HG03378 (cell line): Measurements from ENCODE around the gene SHE.
"Not testable (repeated sequence)": the region's sequence is repeated elsewhere in the genome, so short reads cannot be mapped to it uniquely, and the experiment has no call there.

ENCODE experiments used
- ATAC-seq: cut with Tn5 transposase; IDR thresholded peaks from one replicate; pipeline ENCODE4 v1.9.1; 2021; ENCODE audit warnings: mild to moderate bottlenecking, moderate library complexity; ENCODE audit not compliant: unreplicated experiment

The SHE gene

GRCh38 chr1:154502066-154502743 lies at the start of gene SHE, which contains the start of gene TDRD10:
Gene SHE, minus strand, starts transcription at chr1:154502412. Its CDS starts 386 bp downstream, at chr1:154502026.
Gene TDRD10, plus strand, starts transcription at chr1:154502219. Its CDS starts 4,685 bp downstream, at chr1:154506904.
- ATAC-seq, result no peak

- ATAC-seq, result no peak
Measured at GRCh38 chr1:154551474-154551873, 49.3 kb upstream of the SHE start.

- ATAC-seq, result no peak
Measured at GRCh38 chr1:154550657-154551056, 48.4 kb upstream of the SHE start.

GRCh38 chr1:154550070-154550469 lies 47.9 kb upstream of the SHE start:
- no peak for ATAC-seq

GRCh38 chr1:154549202-154549770 lies 47.1 kb upstream of the SHE start:
- ATAC-seq, result no peak

- no peak for ATAC-seq
Measured at GRCh38 chr1:154548028-154548427, 45.8 kb upstream of the SHE start.

- ATAC-seq, result no peak
Measured at GRCh38 chr1:154547105-154547732, 45.0 kb upstream of the SHE start.

GRCh38 chr1:154546264-154547063 lies 44.3 kb upstream of the SHE start:
- ATAC-seq, result no peak

GRCh38 chr1:154541231-154541630 lies 39.0 kb upstream of the SHE start:
- no peak for ATAC-seq

GRCh38 chr1:154539486-154540483 lies 37.6 kb upstream of the SHE start:
- no peak for ATAC-seq

GRCh38 chr1:154536570-154536969 lies 34.4 kb upstream of the SHE start:
- no peak for ATAC-seq

- ATAC-seq, result no peak
Measured at GRCh38 chr1:154533952-154534844, 32.0 kb upstream of the SHE start.

GRCh38 chr1:154531950-154532349 lies 29.7 kb upstream of the SHE start:
- ATAC-seq, result not testable (repeated sequence)

GRCh38 chr1:154529308-154529707 lies 27.1 kb upstream of the SHE start:
- no peak for ATAC-seq

GRCh38 chr1:154527192-154527591 lies 25.0 kb upstream of the SHE start:
- no peak for ATAC-seq

GRCh38 chr1:154524881-154525280 lies 22.7 kb upstream of the SHE start:
- no peak for ATAC-seq

- no peak for ATAC-seq
Measured at GRCh38 chr1:154521695-154522094, 19.5 kb upstream of the SHE start.

GRCh38 chr1:154520333-154520732 lies 18.1 kb upstream of the SHE start:
- no peak for ATAC-seq

- ATAC-seq, result no peak
Measured at GRCh38 chr1:154519591-154519991, 17.4 kb upstream of the SHE start.
